LNCaP clone FGC (cell line): ENCODE measurements around the gene PINK1.

Experiments used
- DNase-seq: peaks from one replicate; pipeline ENCODE4 v3.0.0-alpha.2; 2011; ENCODE audit warnings: low read depth
- H3K4me3 ChIP-seq: 2 replicates; pipeline ENCODE4 v1.5.1; 2011; ENCODE audit warnings: mild to moderate bottlenecking, low read depth, low read length, control low read depth
- CTCF ChIP-seq: IDR thresholded peaks from 2 replicates; pipeline ENCODE4 v1.5.1; 2012; ENCODE audit warnings: mild to moderate bottlenecking; ENCODE audit not compliant: control insufficient read depth, insufficient read depth; ENCODE audit errors: extremely low read depth

PINK1 gene

DNA sequence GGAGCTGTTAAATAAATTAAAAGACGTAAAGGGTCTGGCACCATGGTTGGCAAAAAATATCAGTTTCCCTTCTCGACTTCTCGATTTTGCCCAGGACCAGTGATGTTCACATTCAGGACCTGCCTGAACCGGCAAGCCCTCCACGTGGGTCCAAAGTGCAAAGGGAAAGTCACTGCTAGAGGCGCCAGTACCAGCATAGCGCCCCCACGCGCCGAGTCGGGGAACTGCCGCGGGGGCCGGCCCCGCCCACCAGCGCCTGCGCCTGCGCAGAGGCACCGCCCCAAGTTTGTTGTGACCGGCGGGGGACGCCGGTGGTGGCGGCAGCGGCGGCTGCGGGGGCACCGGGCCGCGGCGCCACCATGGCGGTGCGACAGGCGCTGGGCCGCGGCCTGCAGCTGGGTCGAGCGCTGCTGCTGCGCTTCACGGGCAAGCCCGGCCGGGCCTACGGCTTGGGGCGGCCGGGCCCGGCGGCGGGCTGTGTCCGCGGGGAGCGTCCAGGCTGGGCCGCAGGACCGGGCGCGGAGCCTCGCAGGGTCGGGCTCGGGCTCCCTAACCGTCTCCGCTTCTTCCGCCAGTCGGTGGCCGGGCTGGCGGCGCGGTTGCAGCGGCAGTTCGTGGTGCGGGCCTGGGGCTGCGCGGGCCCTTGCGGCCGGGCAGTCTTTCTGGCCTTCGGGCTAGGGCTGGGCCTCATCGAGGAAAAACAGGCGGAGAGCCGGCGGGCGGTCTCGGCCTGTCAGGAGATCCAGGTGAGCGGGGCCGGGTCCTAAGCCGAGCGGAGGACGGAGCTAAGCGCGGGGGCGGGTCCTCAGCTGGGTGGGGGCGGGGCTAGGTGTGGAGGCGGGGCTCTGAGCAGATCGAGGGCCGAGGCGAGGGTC lies at the start of gene PINK1:
Gene PINK1, plus strand, starts transcription at position 269 of the 875 bp plus-strand sequence. Its CDS starts 91 bp downstream, at position 360.
- DNase-seq = no peak

DNA sequence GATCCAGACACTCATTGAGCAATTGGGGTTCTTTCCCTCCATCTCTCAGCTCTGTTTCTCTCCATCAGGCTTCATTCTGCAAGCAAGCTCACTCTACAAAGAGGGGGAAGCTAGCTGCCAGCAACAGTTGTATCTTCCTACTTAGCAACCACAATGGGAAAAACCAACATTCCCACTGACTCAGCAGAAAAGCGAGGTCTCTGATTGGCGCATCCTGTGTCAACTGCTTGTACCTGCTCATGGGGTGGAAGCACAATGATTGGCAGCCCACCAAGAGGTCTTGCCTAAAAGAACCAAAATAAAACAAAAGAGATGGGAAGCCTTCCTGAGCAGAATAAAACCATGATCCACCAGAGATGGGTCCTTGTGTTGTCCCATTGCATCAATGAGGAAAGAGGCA lies 48.4 kb upstream of the PINK1 start:
- no peak for DNase-seq
- H3K4me3 ChIP-seq = no peak overlapping the region
- no peak for TF ChIP-seq CTCF

More for the DNA sequence above, at the start of gene PINK1:
- peak within 1 kb of the TSS; percentile 54 for H3K4me3 ChIP-seq
- peak; percentile 71 for TF ChIP-seq CTCF

DNA sequence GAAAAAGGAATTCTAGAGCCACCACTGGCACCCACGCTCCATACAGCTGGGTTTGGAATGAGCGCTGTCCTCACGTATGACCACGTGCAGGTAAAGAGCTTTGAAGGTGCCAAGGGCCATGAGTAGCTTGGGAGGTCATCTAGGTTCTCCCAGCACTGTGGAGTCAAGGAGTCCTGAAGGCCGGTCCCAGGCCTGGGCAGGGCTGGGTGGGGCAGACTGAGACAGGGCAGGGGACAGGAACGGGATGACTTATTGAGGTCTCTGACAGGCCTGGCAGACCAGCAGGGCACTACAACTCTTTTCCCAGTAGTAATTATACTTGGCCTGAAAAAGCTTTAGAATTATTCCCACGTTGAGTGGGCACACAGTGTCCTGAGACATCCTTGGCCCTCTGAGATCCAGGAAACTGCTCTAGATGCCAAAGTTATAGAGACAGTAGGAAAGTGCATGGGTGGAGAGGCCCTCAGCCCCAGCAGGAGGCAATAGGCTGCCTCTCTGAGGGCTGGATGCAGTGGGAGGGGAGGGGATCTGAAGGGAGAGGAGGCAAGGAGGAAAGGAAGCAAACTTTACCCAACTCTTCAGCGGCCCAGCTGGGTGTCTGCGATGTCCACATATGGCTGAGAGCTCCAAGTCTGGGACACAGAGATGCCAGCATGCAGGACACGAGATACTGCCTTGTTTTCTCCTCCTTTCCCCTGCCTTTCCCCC lies 46.2 kb upstream of the PINK1 start:
- no peak for TF ChIP-seq CTCF
- DNase-seq = no peak

DNA sequence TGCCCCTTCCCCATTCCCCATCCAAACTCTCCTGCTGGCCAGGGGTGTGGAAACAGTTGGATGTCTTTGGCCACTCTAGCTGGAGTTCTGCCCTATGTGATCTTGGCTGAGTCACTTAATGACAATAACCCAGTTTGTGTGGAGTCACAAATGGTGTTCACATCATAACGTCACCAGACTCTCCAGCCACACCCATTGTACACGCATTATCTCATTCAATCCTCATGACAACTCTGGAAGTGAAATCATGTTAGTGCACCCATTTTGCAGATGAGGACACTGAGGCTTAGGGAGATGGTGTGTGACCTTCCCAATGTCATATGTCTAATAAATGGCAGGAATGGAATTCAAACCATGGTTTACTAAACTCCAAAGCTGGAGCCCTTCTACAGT lies 45.6 kb upstream of the PINK1 start:
- no peak overlapping the region for H3K4me3 ChIP-seq
- no peak for TF ChIP-seq CTCF
- no peak for DNase-seq

More for the DNA sequence above, 46.2 kb upstream of the PINK1 start:
- H3K4me3 ChIP-seq = no peak overlapping the region

DNA sequence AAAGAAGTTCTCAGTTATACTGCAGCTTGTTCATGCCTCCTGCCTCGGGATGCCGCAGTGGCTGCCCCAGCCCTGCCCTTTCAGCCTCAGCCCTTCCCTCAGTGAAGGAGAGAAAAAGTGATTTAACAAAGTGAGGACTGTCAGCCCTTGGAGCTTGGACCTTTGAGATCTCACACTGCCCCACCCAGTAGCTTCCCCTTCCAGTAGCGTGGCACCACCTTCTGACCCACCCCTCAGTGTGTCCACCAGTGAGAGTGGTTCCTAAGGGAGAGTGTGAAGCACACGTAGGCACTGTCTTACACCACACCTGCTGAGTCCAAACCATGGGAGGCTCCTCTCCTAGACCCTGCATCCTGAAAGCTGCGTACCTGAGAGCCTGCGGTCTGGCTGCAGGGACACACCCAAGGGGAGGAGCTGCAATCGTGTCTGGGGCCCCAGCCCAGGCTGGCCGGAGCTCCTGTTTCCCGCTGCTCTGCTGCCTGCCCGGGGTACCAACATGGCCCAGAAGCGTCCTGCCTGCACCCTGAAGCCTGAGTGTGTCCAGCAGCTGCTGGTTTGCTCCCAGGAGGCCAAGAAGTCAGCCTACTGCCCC lies 44.5 kb upstream of the PINK1 start, which contains the start of gene CDA:
Gene CDA, plus strand, starts transcription at position 464 of the 592 bp plus-strand sequence. Its CDS starts 33 bp downstream, at position 497.
- H3K4me3 ChIP-seq = no peak within 1 kb of the TSS
- DNase-seq = no peak
- no peak for TF ChIP-seq CTCF

DNA sequence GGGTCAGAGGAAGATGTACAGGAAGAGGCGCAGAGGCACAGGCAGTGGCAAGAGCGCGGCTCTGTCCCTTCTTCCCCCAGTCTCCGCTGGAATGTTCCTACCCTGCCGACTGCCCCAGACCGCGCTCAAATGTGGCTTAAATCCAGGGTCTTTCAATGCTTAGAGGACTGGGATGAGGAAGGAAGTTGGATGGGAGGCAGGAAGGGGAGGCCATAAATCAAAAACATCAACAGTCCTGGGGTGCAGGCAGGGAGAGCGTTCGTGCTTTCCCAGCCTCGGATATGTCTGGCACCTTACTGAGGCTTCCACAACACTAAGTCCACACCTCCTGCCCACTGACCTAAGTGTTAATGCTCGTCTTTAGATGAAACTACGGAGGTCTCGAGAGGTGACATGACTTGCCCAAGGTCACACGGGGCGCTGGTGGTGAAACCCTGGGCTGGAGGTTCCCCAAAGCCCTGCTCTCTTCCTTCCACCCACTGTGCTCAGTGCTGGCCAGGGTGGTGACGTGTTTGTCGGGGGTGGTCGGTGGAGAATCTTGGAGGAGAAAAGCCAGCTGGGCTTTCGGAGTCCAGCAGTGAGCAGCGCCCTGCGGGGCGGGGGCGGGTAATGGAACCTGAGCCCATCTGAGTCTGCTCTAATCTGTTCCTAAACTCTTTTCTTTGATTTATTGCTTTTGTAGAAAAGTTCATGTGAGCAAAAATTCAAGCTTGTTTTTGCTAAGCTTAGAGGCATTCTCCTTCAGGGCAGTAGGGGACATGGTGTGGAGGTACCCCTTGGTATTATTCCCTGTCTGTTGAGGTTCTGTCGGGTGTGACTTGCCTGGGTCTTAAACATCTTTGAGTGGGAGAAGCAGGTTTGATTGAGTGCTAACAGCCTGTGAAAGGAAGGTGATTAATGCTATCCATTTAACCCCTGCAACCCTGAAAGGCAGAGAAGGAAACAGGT lies 43.7 kb upstream of the PINK1 start:
- DNase-seq = no peak
- no peak for TF ChIP-seq CTCF

More for the DNA sequence above, 43.7 kb upstream of the PINK1 start:
- H3K4me3 ChIP-seq = no peak overlapping the region
